Panc1 (cell line): ENCODE results near the gene DRAXIN. TPM values are rescaled to one million over a fixed set of nuclear protein-coding genes. Genes with fewer than 3 reads are reported as not detected.

ENCODE experiments used
- ATAC-seq: fragments of 200-7000 bp; cut with Tn5 transposase; 2 replicates; pipeline ENCODE4 v1.9.1; 2020; ENCODE audit warnings: mild to moderate bottlenecking, moderate library complexity
- Bru-seq: library from RNA; stranded (reverse); fragments of 400-500 nt; gene quantifications from one replicate; lab custom pipeline; 2021; lab: Mats Ljungman, UMichigan
- BruChase-seq, 2 experiments: library from RNA; stranded (reverse); fragments of 400-500 nt; gene quantifications; one replicate each; lab custom pipeline; 2021; lab: Mats Ljungman, UMichigan
- BruUV-seq: library from RNA; stranded (reverse); fragments of 400-500 nt; replicated peaks from 2 replicates; lab custom pipeline; 2021; lab: Mats Ljungman, UMichigan
- CTCF ChIA-PET: fragments of 300-600 bp; sonication (Branson Sonifier 250); formaldehyde crosslinking; loops from one replicate; lab custom pipeline; 2022; ENCODE audit warnings: antibody characterized with exemption; lab: Charles Lee
- POLR2A ChIA-PET: fragments of 300-600 bp; sonication (Branson Sonifier 250); formaldehyde crosslinking; loops from one replicate; lab custom pipeline; 2022; ENCODE audit warnings: antibody characterized with exemption; lab: Charles Lee
- DNase-seq: peaks from one replicate; pipeline ENCODE4 v3.0.0-alpha.2; 2010; ENCODE audit warnings: low read depth, low spot score
- H3K27ac ChIP-seq: 2 replicates; pipeline ENCODE4 v1.5.1; 2011; ENCODE audit warnings: mild to moderate bottlenecking, low read length, inconsistent platforms
- H3K27me3 ChIP-seq: fragments of 200-500 bp; sonication (Bioruptor generic); 2 replicates; pipeline ENCODE4 v1.6.0; 2014; ENCODE audit warnings: low read length, inconsistent platforms; ENCODE audit not compliant: control insufficient read depth, insufficient read depth
- H3K36me3 ChIP-seq: fragments of 200-500 bp; sonication (Bioruptor generic); 2 replicates; pipeline ENCODE4 v1.5.1; 2014; ENCODE audit warnings: inconsistent platforms, mild to moderate bottlenecking, low read length, moderate library complexity; ENCODE audit not compliant: control insufficient read depth, insufficient read depth
- H3K4me1 ChIP-seq: 2 replicates; pipeline ENCODE4 v1.5.1; 2011; ENCODE audit warnings: inconsistent platforms, mild to moderate bottlenecking, low read length, moderate library complexity; ENCODE audit not compliant: control insufficient read depth, insufficient read depth
- H3K4me3 ChIP-seq, 2 experiments: 2 replicates each; pipeline ENCODE4 v1.5.1; 2011 to 2012; ENCODE audit warnings: low read depth in 2 of 2, low read length in 2 of 2, mild to moderate bottlenecking in 2 of 2, inconsistent platforms in 1 of 2, moderate library complexity in 1 of 2
- H3K9me3 ChIP-seq: fragments of 200-500 bp; sonication (Bioruptor generic); 2 replicates; pipeline ENCODE4 v1.5.1; 2014; ENCODE audit warnings: low read depth, mild to moderate bottlenecking, inconsistent platforms, low read length, moderate library complexity; ENCODE audit not compliant: control insufficient read depth, insufficient read depth
- CTCF ChIP-seq: fragments of 450-650 bp; IDR thresholded peaks from 2 replicates; pipeline ENCODE4 v1.5.1; 2017; ENCODE audit warnings: mild to moderate bottlenecking
- POLR2AphosphoS5 ChIP-seq: IDR thresholded peaks from 2 replicates; pipeline ENCODE4 v1.6.1; 2012; ENCODE audit warnings: mild to moderate bottlenecking, low read depth, low read length, moderate library complexity
- REST ChIP-seq, 2 experiments: IDR thresholded peaks; 2 replicates each; pipeline ENCODE4 v1.6.1; 2011 to 2012; ENCODE audit warnings: low read depth in 2 of 2, control low read depth in 1 of 2, low read length in 1 of 2, mild to moderate bottlenecking in 1 of 2, moderate library complexity in 1 of 2; ENCODE audit not compliant: insufficient read depth in 1 of 2
- SIN3A ChIP-seq: IDR thresholded peaks from 2 replicates; pipeline ENCODE4 v1.6.1; 2012; ENCODE audit warnings: low read depth, mild to moderate bottlenecking, low read length, moderate library complexity, borderline replicate concordance; ENCODE audit not compliant: insufficient read depth
- TCF7L2 ChIP-seq: IDR thresholded peaks from 2 replicates; pipeline ENCODE4 v1.6.1; 2011; ENCODE audit warnings: mild to moderate bottlenecking, low read depth, low read length, inconsistent platforms
- in situ Hi-C: cut with HindIII; loops from 2 replicates; pipeline ENCODE4 v1.10.0; 2016; ENCODE audit warnings: low sequenced_read_pairs, low pct_unique_long_range_greater_than_20kb
- intact Hi-C: fragments of 100-400 bp; cut with micrococcal nuclease; formaldehyde crosslinking; loops from one replicate; pipeline ENCODE4 v1.10.0; 2022; ENCODE audit not compliant: unreplicated experiment
- long read RNA-seq: library from polyadenylated mRNA; unstranded; transcript quantifications from one replicate; pipeline ENCODE4 v2.0.0, GENCODE V29; 2021; ENCODE audit not compliant: unreplicated experiment
- polyA plus RNA-seq: library from polyadenylated mRNA; unstranded; fragments of >200 nt; gene quantifications from one replicate; pipeline ENCODE4 v1.2.1, GENCODE V29; 2012; ENCODE audit warnings: missing spikeins; ENCODE audit not compliant: insufficient read length
- total RNA-seq: library from RNA; stranded (reverse); gene quantifications from one replicate; pipeline ENCODE4 v1.2.1, GENCODE V29; 2021; ENCODE audit not compliant: unreplicated experiment

The DRAXIN gene
- total RNA-seq = 0.13 TPM
- polyA plus RNA-seq = 0.11 TPM
- percentile 7 among the genes with signal in this experiment for Bru-seq, nascent RNA
- BruChase-seq, experiment 1, labeled RNA remaining after a 2-hour chase = percentile 16 among the genes with signal in this experiment
- BruChase-seq, experiment 2, labeled RNA remaining after a 6-hour chase = percentile 19 among the genes with signal in this experiment
- long read RNA-seq, partial matches to known transcripts = 0 of 1 reads
- long read RNA-seq, other reads (novel, unspliced or antisense) = 1 of 1 reads

- no peak within 1 kb of the TSS for H3K27ac ChIP-seq
- TF ChIP-seq REST (IDR thresholded peaks at IDR 0.05; ENCODE audit: insufficient read depth in 1 of 2, low read depth in 2 of 2, low read length in 1 of 2) (no peak), SIN3A (no peak), TCF7L2 (no peak), POLR2AphosphoS5 (no peak), CTCF (no peak)
- no peak for DNase-seq
- H3K27me3 ChIP-seq = no peaks in the 10 kb centered on the region; the same call in 1 of the 2 replicates
- in situ Hi-C loops = no loop called here
- ChIA-PET POLR2A (no interaction called here), CTCF (no interaction called here)
- BruUV-seq = no TSS peak
- H3K4me1 ChIP-seq = peaks cover 7% of the 10 kb centered on the region; the same call in 1 of the 2 replicates
- intact Hi-C loops = no loop called here
- ATAC-seq = peak; percentile 63
- no peaks in the 10 kb centered on the region for H3K9me3 ChIP-seq
- H3K4me3 ChIP-seq = peak within 1 kb of the TSS; percentile 31 to 34
- no peaks in the 10 kb centered on the region; the same call in 1 of the 2 replicates for H3K36me3 ChIP-seq
Measured at GRCh38 chr1:11691302-11691914, at the start of gene DRAXIN. TSS of gene DRAXIN (plus strand) at chr1:11691710. CDS start at chr1:11706259, 14,549 bp downstream.

GRCh38 chr1:11641776-11642305 is 49.7 kb upstream of the DRAXIN start:
- DNase-seq (no peak), ATAC-seq (no peak)
- H3K27ac ChIP-seq = no peak overlapping the region
- CTCF ChIA-PET = interaction anchor here (0.6 to 1.1 kb wide), 3 partner anchors 375 to 549 kb away, joined by 3 to 4 read pairs (median 3); no protein-coding TSS in a partner anchor
- TF ChIP-seq CTCF (no peak), POLR2AphosphoS5 (no peak), TCF7L2 (no peak), REST (IDR thresholded peaks at IDR 0.05; ENCODE audit: insufficient read depth in 1 of 2, low read depth in 2 of 2, low read length in 1 of 2) (no peak), SIN3A (no peak)
- intact Hi-C loops = loop anchor here (5.0 to 10.0 kb wide), 3 partner anchors 307 to 607 kb away; no protein-coding TSS in a partner anchor
- POLR2A ChIA-PET = interaction anchor here (0.6 kb wide), 1 partner anchor 1137 kb away, joined by 3 read pairs; no protein-coding TSS in a partner anchor
- no peaks in the 10 kb centered on the region for H3K9me3 ChIP-seq
- no peaks in the 10 kb centered on the region for H3K36me3 ChIP-seq
- H3K27me3 ChIP-seq = peaks cover 5% of the 10 kb centered on the region; the same call in 1 of the 2 replicates
- in situ Hi-C loops = no loop called here
- BruUV-seq = no TSS peak
- H3K4me3 ChIP-seq = no peak overlapping the region
- H3K4me1 ChIP-seq = no peaks in the 10 kb centered on the region
